Tongue (tissue), 2 donors: ENCODE results near the gene KIAA1614. TPM values are rescaled to one million over a fixed set of nuclear protein-coding genes. Genes with fewer than 3 reads are reported as not detected.
"Not testable (repeated sequence)": the region's sequence is repeated elsewhere in the genome, so short reads cannot be mapped to it uniquely, and the experiment has no call there.

Experiments
- DNase-seq: peaks from one replicate; pipeline ENCODE4 v3.0.0-alpha.2; 2015
- total RNA-seq: library from RNA; depleted of rRNA; stranded (reverse); fragments of >200 nt; gene quantifications from one replicate; pipeline ENCODE4 v1.2.3, GENCODE V29; 2014

KIAA1614 gene
- total RNA-seq, 1 donor from 2014 or later, result 10.2 TPM

DNA sequence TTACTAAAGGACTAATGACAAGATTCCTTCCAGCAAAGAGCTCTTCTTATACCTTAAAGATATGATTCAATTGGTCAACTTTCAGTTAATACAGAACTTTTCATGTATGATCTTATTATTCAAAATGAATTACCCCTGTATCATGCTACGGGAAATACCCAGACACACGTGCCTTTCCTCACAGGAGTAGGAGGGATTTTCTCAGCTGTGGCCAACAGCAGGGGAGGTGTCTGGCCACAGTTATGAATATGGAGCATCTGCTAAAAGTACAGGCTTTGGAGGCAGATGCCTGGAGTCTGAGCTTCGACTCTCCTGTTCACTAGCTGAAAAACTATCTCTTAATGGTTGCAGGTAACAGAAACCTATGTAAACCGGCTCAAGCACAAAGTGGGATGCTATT is 53.6 kb downstream of the KIAA1614 start:
- no peak for DNase-seq

DNA sequence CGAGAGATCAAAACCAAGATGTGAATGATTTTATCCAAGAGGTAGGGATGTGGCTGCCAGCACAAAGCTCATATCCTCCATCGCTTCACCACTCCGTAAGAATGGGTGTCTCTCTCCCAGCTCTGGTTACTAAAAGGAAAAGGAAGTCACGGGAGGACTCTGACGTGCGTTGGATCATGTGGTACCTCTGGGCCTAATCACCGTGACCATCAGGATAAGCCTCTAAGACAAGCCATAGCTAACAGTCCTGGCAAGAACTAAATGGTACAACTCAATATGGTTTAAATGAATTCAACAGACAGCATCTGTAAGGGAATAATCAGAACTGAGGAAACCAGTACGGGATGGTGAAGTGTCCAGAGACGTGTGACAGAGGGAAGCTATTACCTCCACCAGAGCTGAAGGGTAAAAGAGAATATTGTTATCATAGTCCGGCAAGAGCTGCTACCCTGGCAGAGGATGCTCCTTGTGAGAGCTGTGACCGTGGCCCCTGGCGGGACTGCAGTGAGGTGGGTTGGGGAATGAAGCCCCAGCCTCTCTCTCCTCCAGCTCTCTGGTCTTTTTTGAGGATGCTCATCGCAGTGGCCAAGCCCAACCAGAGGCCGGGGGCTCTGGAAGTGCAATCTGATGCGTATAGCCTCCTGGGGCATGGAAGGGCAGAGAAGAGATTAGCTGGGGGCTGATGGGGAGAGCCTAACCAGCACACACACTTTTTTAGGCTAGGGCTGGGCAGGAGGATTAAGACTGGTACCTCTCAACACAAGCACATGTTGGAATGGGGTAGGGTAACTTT is 54.2 kb downstream of the KIAA1614 start:
- DNase-seq, result no peak

DNA sequence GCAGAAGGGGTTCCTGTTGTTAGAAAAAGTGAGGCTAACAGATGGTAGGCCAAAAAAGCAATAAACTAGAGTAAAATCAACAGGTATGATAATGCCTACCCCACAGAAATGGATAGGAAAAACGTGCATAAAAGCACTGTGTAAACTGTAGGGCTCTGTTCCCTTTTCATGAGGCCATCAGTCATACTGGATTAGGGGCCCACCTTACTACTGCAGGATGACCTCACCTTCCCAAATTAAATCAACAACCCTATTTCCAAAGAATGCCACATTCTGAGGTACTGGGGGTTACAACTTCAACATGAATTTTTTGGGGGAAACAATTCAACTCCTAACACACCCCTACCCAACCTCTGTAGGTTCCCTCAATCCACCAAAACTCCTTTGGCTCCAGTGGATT is 54.9 kb downstream of the KIAA1614 start:
- DNase-seq, result no peak

DNA sequence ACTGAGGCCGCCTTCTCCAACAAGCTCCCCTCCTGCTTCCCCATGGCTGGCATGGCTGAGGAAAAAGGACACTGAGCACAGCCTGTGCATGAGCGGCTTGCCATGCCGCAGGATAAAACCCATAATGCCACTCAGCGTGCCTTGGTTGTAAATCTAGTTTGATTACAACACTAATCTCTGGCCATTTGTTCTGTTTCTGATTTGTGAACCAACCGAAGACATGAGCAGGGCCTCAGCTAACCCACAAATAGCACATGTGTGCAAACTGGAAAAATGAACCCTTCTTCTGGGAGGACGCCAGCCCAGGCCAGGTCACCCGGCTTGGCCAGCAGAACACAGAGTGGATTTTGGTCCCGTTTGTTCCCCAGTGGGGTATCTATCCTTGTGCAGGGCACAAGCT is 56.1 kb downstream of the KIAA1614 start:
- not testable (repeated sequence) for DNase-seq

DNA sequence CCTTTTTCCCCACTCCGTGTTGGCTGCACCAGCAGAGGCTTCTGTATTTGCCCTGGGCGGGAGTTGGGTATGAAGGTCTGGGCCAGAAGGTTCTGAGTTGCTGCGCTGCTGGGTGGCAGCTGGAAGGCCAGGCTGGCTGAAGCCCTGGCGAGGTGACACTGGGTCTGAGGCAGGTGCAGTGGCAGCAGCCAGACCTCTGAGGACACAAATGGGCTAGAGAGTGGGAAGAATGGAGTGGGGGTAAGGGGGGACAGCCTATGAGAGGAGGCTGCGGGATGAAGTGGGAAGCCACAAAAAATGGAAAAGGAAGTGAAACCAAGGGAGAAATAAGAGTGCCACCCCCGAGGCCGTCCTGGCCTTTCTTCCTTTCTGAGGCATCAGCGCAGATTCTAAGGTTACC is 56.7 kb downstream of the KIAA1614 start:
- no peak for DNase-seq

DNA sequence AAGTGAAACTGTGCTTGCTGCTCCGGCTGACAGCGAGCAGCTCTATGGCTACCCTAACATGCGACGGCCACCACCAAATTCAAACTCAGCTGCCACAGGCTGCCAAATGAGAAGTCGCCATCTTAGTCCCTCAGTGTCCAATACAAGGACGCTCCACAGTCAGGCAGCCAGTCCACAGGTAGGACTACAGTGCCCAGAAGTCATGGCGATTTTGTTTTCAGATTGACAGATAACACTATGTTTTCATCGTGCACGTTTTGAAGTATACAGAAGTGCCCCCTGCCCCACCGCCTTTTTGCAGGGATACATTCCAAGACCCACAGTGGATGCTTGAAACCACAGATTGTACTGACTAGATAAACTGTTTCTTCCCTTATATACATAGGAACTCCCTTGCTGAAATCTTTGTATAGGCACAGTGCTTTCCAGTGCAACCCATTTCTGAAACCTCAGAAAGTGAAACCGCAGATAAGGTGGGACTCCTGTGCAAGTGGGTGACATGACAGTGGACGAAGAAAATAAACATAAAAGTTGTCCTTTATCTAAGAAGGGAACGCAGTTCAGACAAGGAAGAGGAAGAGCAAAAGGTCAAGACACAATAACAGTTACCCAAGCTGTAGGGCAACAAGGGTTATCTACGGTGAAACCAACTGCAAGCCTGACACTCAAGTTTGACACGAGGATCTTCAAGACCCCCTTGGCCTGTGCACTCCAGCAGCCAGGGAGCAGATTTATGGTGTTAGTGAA is 57.8 kb downstream of the KIAA1614 start:
- no peak for DNase-seq

DNA sequence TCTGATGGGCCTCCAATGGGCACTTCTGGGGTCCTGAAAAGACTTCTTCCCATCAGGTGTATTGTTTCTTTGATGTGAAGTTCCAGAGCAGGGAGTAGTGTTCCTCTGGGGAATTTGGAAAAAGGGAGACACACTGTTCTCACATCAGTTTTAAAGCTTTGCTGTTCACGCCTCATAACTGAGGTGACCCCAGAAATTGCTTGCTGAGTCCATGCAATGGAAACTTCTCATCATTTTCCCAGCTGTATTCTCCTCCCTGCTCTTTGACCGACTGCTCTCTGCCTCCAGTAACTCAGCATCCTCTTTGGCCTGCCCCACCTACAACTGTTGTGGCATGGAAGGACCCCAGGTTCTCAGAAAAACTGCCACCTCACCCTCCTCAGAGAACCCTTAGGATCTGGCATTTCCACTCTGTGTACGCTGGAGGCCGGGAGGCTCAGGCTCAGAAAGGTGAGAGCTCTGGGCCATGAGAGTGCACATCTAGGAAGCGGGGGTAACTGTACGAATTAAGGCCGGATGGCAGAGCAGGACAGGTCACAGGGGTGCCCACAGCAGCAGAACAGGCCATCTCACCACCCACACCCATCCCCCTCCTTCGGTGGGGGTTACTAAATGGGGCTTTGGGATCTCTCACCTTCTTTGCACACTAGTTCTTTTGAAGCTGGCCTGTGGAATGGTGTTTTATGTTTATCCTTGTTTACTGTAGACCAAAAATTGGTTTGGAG is 58.7 kb downstream of the KIAA1614 start:
- no peak for DNase-seq

DNA sequence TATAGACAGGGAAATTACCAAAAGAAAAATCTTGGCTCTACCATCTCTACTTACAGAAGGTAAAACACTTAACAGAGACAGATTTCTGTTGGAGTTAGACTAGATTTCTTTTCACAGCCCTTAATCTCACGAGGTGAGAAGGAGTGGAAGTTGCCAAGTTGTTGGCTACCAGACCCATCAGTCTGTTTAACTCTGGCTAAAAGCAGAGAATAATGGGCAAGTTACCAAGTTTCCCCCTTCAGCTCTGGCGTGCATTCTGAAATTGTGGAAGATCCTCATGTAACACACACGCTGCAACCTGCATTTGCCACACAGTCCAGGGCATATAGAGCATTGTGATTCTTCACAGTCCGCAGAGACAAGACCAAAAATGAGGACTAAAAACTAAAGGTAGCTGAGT is 60.7 kb downstream of the KIAA1614 start:
- DNase-seq, result peak; percentile 44

DNA sequence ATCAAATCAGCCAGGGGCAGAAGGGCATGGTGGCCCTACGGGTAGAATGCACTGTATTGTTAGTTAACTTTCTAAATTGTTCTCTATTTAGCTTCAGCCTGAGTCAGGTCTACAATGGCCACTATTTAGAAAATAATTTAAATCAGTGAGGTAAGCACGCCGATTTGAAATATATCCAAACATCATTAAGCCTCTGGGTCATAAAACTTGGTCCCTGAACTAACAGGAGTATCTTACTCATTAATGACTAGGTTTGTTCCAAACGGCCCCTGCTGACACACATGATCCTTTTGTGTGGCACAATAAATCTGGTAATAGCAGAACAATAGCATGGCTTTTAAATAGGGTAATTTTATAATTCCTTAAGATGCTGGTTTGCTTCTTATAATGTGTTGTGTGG is 61.5 kb downstream of the KIAA1614 start:
- no peak for DNase-seq

DNA sequence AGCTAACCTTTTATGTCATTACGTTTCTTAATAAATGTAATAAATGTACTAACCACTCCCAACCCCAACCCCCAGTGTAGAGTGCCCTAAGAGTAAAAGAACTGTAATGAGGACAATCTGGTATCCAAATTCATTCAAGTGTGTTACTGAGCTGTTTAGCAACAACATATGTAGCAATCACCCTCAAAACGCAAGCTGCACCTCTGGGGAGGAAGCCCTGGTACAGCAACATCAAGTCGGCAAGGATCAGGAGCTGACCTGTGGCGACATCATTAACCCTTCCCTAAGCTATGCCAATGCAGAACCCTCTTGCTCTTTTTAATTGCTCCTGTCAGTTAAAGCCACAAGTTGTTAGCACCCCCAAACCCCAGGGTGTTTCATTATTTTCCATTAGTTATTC is 62.9 kb downstream of the KIAA1614 start:
- no peak for DNase-seq

DNA sequence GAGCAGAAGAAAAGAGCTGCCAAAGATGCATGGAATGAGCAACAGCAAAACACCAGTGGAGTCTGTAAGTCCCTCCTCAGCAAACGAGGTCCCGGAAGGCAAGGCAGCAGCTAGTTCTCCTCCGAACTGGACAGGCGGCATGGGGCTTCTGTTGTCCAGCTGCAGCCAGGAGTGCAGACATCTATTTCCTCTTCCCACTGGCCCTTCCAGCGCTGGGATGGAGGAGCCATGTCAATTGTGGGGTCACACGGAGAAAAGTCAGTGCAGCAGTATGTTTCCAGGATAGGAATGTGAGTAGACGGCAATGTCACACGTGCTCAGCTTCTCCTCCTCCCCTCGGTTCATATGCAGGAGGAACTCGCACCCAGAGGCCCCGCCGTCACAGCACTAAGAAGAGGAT is 63.5 kb downstream of the KIAA1614 start:
- DNase-seq, result no peak

DNA sequence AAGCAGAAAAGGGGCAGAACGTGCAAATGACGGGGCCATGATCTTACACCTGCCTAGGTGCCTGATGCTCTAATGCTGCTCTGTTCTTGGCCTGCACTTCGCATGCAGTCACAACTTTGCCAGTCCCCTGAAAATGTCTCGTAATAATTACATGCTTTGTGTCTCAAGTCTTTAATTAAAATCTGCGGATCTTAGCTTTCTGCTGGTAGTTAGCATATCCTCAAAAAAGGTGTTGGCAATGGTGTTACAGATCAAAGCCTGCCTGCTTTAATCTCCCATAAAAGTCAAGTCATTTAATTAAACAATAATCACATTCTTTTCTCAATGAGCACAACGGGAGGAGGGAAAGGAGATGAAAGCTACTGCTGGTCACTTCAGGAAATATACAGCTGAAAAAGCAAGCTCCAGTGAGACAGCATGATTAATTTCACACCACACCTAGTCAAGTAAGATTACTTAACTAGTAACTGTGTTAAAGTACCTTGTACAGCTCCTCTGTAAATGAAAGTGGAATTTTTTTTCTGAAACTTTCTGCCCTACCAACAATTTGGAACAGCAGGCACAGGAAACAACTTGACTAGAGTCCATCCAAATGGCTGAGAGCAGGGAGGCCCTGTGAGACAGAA is 64.1 kb downstream of the KIAA1614 start:
- DNase-seq, result no peak

DNA sequence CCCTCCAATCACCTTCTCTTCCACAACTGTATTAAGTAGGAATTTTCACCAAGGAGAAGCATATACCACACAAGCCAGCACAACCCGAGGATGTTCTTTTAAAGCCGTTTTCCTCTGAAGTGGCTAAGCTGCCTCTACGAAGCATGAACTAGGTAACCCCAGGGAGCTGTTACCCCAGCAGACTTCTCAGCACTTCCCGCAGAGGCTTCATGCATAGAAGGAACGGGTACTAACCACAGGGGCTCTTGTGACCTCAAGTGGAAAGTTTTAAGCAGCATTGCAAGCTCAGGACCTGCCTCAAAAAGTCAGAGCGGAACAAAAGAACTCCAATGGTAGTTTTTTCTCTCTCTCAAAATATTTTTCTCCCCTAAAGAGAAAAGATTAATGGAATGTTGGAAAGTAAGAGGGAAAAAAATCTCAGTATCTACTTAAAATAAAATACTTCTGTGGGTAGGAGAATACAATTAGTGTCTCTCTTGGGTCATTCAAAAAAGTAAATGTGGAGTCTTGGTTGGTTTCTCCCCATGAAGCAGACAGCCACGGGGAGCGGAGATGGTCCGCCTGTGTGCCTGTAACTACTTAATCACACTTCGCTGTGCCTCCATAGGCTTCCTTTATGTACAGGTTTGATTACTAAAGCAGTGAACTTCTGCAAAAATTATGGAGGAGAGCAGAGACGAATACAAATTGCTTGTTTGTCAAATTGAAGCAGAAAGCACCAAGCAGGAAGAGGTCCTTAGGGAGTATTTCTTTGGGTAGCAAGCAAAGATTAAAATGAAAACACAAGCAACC is 69.1 kb downstream of the KIAA1614 start:
- no peak for DNase-seq

DNA sequence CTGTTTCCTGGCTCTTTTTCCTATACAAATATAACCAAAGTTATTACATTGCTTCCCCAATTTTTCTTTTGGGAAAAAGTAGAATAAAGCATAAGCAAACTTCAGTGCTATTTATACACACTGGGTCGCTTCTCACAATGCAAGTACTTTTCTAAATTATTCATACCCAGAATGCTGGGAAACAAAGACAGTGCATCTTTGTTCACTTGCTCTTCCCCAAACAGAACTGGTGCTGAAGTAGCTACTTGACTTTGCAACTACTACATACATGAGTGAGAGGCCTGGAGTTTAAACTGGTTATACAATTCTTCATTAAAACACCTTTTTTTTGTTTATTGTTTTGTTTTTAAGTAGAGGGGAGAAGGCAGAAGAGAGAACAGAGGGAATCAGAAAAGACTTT is 69.7 kb downstream of the KIAA1614 start:
- no peak for DNase-seq

DNA sequence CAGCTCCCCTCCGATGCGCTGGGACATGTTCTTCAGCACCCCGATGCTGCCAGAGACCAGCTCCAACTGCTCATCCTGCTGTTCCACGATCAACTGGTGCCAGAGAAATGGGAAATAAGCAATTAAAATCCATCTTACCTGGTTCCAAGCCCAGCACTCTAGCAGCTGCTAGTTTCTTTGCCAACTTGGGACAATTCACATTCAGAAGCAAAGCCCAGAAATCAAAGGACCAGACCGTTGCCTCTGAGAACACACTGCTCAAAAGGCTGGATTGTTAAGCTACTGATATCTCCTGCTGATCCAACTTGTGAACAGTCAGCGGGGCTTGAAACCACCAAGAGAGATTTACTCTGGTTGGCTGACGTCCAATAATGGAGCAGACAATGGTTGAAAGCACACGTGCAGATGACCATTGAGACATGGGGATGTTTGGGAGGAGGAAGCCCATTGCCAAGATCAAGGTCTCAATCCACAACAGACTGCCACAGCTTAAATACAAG is 75.6 kb downstream of the KIAA1614 start:
- peak; percentile 48 for DNase-seq

DNA sequence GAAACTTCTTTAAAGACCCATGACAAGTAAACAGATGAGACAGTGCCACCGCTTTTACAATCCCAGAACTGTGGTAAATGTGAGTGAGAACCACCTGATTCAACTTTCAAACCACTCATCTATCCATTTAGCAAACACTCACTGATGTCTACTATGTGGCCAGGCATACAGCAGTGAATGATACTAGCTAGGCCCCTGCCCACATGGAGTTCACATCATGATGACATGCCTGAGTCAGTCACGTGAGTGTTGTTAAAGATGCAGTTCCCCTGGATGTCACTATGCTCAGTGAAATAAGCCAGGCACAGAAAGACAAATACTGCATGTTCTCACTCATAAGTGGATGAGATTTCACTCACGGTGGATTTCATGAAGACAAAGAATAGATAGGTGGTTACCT is 81.6 kb downstream of the KIAA1614 start:
- no peak for DNase-seq

DNA sequence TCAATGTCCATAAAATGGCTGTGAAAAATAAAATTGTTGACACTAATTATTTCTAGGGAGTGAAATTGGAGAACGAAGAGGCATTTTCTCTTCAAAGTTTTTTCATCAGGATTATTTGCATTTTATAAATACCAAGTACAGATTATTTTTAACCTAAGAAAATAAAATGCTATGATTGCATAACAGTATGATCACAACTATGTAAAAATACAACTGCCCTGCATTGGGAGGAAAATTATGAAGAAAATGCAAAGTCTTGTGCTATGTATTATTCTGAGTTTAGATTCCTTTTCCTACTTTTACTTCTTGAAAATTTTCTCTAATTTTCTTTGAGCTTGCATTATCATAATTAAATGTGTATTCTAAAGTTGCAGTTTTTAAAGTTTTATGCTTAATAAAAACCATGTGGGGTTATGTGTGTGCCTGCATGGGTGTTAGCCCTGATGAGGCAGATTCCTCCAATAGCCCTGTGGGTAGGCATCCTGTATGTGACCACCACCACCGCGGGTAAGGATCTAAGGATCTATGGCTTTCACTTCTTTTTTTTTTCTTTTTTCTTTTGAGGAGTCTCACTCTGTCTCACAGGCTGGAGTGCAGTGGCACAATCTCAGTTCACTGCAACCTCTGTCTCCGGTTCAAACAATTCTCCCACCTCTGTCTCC is 85.3 kb downstream of the KIAA1614 start:
- DNase-seq, result no peak
